NCI-H1105 treated with DMSO at 0.1 percent for 48 hours (cell line): ENCODE measurements around the gene UNC5B.
"Not testable (repeated sequence)": the region's sequence is repeated elsewhere in the genome, so short reads cannot be mapped to it uniquely, and the experiment has no call there.

Experiments
- DNase-seq: peaks from one replicate; lab custom pipeline; 2025; lab: John Stamatoyannopoulos, UW

Gene UNC5B

GRCh38 chr10:71283876-71284275, 71.5 kb downstream of the UNC5B start:
- DNase-seq = no peak

- DNase-seq = no peak
Measured at GRCh38 chr10:71284544-71285179, 72.3 kb downstream of the UNC5B start.

GRCh38 chr10:71285180-71285545, 72.8 kb downstream of the UNC5B start:
- peak; percentile 27 for DNase-seq

GRCh38 chr10:71285986-71286385, 73.6 kb downstream of the UNC5B start:
- no peak for DNase-seq

DNA sequence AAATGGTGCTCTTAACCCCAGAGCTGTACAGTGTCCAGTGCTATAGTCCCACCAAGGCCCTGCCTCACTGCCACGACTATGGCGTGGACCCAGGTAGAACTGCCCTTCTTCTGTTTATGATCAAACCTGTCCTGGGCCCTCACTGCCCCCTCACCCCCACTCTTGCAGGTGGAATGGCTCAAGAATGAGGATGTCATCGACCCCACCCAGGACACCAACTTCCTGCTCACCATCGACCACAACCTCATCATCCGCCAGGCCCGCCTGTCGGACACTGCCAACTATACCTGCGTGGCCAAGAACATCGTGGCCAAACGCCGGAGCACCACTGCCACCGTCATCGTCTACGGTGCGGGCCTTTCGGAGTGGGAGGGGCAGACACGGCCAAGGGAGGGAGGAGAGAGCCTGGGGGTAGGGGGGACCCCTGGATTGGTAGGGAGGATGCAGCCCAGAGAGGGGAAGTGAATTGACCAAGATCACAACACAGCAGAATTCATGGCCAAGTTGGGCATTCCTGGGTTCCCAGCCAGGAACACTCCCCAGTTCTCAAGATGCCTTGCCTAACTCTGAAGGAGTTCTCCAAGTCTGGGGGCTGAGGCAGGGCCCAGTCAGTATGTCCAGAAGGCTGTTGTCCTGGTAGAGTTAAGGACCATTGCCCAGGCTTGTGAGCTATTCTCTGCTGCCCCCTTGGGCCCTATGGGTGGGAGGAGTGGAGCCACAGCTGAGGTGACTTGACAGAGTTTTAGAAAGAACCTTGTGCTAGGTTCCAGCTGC, 74.3 kb downstream of the UNC5B start:
- DNase-seq = no peak

GRCh38 chr10:71287456-71287855, 75.1 kb downstream of the UNC5B start:
- DNase-seq = no peak

- DNase-seq = no peak
Measured at GRCh38 chr10:71288461-71288860, 76.1 kb downstream of the UNC5B start.

DNA sequence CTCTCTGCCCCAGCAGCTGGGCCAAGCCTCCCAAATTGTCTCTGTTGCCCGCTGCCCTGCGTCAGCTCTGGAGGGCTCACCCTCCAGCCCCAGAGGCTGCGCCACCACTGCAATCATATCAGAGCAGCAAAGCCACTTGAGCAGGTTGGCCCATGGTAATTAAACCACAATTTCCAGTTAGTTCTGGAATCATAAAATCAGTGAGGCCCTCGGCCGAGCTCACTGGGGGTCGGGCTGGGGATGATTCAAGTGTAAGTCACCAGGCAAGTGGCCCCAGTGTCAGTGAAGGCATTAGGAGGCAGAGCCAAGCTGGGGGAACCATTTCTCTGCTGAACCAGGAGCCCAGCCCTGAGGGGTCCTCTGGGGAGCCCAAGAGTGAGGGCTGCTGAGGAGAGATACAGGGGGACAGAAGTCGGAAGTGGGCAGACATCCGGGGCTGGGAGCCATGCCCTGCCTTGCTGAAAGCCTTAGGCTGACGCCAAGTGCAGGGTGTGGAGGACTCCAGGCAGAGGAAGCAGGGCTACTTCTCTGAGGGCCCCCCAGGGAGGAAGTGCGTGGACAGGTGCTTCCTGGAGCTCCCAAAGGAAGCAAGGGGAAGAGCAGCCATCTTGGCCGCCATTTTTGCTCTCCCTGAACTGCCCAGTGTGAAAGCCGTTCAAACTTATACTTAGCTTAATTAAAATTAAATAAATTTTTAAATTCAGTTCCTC, 77.2 kb downstream of the UNC5B start:
- DNase-seq = no peak

GRCh38 chr10:71290331-71290730, 78.0 kb downstream of the UNC5B start:
- DNase-seq = no peak

DNA sequence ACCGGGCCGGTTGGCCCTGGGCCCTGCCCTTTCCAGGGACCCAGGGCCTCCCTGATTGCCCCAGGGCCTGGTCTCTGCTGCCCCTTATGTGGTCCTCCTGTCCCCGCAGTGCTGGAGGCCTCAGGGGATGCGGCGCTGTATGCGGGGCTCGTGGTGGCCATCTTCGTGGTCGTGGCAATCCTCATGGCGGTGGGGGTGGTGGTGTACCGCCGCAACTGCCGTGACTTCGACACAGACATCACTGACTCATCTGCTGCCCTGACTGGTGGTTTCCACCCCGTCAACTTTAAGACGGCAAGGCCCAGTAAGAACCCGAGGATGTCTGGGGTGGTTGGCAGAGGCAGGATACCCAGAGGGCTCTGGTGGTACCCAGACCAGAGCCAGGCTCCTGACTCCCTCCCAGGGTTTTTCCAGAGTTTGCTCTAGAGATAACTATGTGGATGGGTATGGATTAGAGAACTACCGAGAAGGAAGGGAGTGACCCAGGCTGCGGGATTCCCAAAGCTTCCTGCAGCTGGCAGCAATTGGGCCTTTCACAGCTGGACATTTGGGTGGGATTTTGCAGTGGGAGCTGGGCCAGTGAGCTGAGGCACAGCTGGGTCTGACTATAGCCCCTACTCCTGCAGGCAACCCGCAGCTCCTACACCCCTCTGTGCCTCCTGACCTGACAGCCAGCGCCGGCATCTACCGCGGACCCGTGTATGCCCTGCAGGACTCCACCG, 78.6 kb downstream of the UNC5B start:
- DNase-seq = no peak

DNA sequence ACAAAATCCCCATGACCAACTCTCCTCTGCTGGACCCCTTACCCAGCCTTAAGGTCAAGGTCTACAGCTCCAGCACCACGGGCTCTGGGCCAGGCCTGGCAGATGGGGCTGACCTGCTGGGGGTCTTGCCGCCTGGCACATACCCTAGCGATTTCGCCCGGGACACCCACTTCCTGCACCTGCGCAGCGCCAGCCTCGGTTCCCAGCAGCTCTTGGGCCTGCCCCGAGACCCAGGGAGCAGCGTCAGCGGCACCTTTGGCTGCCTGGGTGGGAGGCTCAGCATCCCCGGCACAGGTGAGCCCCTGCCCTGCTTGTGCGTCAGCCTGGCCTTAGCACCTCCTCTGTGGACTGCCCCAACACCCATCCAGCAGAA, 79.1 kb downstream of the UNC5B start:
- no peak for DNase-seq

- no peak for DNase-seq
Measured at GRCh38 chr10:71292624-71293445, 80.5 kb downstream of the UNC5B start.

GRCh38 chr10:71293446-71294084, 81.2 kb downstream of the UNC5B start:
- no peak for DNase-seq

DNA sequence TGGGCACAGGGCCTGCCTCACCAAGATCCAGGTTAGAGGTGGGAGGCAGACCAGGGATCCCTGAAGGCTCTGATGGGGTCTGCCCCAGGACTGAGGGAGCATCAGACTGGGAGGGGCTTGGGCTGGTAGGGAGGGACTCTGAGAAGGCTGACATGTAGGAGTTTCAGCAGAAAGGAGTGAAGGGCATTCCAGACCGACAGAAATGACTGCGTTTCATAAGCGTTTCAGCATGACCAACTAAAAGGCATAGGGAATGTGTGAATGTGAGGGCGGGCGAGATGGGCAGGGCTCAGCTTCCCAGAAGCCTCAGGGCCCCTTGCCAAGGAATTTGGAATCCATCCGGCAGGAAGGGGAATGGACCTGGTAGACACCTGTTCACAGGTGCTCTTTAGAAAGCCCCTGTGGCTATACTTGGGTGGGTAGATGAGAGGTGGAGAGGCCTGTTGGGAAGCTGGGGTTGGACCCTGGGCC, 81.8 kb downstream of the UNC5B start:
- DNase-seq = no peak

DNA sequence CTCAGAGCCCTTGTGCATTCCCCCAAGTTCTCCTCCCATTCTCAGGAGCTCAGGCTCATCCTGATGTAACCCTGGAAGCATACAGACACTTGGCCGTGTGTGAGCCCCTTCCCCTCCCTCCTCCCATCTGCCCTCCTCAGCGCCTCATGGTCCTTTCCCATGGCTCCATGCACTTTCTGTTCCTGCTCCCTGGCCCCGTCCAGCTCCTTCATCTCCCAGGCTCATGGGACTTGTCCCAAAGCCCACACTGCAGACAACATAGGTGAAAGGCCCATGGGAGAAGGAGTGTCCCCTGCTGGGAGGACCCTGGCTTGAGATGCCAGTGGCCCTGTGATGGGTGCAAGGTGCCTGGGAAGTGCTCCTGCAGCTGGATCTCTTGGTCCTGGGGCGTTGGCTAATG, 82.5 kb downstream of the UNC5B start:
- no peak for DNase-seq

DNA sequence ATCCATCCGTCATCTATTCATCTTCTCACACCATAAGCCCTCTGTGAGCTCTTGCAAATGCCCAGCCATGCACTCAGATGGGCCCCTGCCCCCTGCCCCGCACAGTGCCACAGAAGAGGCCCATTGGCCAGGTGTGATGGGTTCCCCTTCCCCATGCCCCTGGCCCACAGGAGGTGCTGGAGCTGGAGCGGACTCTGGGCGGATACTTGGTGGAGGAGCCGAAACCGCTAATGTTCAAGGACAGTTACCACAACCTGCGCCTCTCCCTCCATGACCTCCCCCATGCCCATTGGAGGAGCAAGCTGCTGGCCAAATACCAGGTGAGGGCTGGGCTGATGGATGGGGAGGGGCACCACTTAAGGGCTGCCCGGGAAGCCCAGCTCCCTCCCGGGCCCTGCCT, 83.3 kb downstream of the UNC5B start:
- DNase-seq = no peak

- DNase-seq = no peak
Measured at GRCh38 chr10:71296086-71296485, 83.7 kb downstream of the UNC5B start.

DNA sequence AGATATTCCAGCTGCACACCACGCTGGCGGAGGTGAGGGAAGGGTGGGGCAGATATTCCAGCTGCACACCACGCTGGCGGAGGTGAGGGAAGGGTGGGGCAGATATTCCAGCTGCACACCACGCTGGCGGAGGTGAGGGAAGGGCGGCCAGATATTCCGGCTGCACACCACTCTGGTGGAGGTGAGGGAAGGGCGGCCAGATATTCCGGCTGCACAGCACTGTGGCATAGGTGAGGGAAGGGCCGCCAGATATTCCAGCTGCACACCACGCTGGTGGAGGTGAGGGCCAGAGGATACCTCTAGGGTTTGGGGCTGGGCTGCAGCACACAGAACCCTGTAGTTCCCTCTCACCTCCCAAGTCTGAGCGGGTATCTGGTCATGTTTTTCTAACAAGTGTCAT, 84.4 kb downstream of the UNC5B start:
- not testable (repeated sequence) for DNase-seq

DNA sequence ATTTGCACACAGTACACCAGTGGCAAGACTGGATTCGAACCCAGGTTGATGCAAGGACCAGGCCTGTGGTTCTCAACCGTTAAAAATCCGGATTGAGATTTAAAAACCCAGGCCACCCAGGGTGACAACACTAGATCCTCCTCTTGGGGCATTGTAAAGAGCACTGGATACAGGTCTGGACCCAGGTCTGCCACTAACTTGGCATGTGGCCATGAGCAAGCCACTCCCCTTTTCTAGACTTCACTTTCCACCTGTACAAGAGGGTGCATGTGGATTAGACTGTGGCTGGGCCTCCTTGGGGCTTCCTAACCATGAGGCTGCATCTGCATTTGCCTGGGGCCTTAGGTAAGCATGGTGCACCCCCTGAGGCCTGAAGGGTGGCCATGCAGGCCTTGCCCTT, 85.0 kb downstream of the UNC5B start:
- peak; percentile 22 for DNase-seq

GRCh38 chr10:71299071-71299785, 86.9 kb downstream of the UNC5B start:
- no peak for DNase-seq
